SK-N-SH (cell line): ENCODE data around the gene TBC1D9B. TPM values are rescaled to one million over a fixed set of nuclear protein-coding genes. Genes with fewer than 3 reads are reported as not detected.

ENCODE experiments used
- CTCF ChIA-PET: fragments of 300-600, 350-600 bp; formaldehyde crosslinking; extraction: SDS; loops from one replicate; lab custom pipeline; 2021; lab: Yijun Ruan, JAX
- POLR2A ChIA-PET: fragments of 350-600 bp; sonication (Branson Sonifier 250); formaldehyde crosslinking; extraction: SDS; loops from one replicate; lab custom pipeline; 2020; ENCODE audit warnings: antibody characterized with exemption, inconsistent platforms; lab: Yijun Ruan, JAX
- DNase-seq: peaks from one replicate; pipeline ENCODE4 v3.0.0; 2012
- H2AFZ ChIP-seq: fragments of 200-600 bp; sonication (generic); 2 replicates; pipeline ENCODE4 v1.8.1; 2016; ENCODE audit warnings: antibody characterized with exemption, mild to moderate bottlenecking, low read depth
- H3F3A ChIP-seq: fragments of 200-600 bp; sonication (generic); replicated peaks from 2 replicates; pipeline ENCODE3; 2016; ENCODE audit warnings: antibody characterized with exemption, mild to moderate bottlenecking; ENCODE audit not compliant: insufficient read depth
- H3K27ac ChIP-seq, 2 experiments: fragments of 200-500 bp in 1 of 2; fragments of 200-600 bp in 1 of 2; sonication (Bioruptor generic) in 1 of 2; sonication (generic), shearing (Covaris generic) in 1 of 2; 2 replicates each; pipeline versions ENCODE4 v1.5.1 to v1.6.1; 2014 to 2016; ENCODE audit warnings: low read depth in 2 of 2, inconsistent platforms in 1 of 2, low read length in 1 of 2, mild to moderate bottlenecking in 1 of 2, mixed read lengths in 1 of 2
- H3K27me3 ChIP-seq: fragments of 200-600 bp; sonication (generic), shearing (Covaris generic); 2 replicates; pipeline ENCODE4 v1.6.1; 2016; ENCODE audit warnings: mixed run types; ENCODE audit not compliant: insufficient read depth
- H3K36me3 ChIP-seq, 2 experiments: fragments of 200-500 bp in 1 of 2; fragments of 200-600 bp in 1 of 2; sonication (Bioruptor generic) in 1 of 2; sonication (generic) in 1 of 2; replicated peaks in 1 of 2; 2 replicates each; pipeline versions ENCODE3 to v1.5.1; 2014 to 2016; ENCODE audit warnings: low read length in 1 of 2, mild to moderate bottlenecking in 1 of 2; ENCODE audit not compliant: insufficient read depth in 2 of 2, control insufficient read depth in 1 of 2
- H3K4me1 ChIP-seq, 2 experiments: fragments of 200-500 bp in 1 of 2; fragments of 200-600 bp in 1 of 2; sonication (Bioruptor generic) in 1 of 2; sonication (generic), shearing (Covaris generic) in 1 of 2; 2 replicates each; pipeline versions ENCODE4 v1.5.1 to v1.6.1; 2014 to 2016; ENCODE audit warnings: low read depth in 1 of 2, low read length in 1 of 2, mixed run types in 1 of 2; ENCODE audit not compliant: insufficient read depth in 2 of 2, control insufficient read depth in 1 of 2
- H3K4me2 ChIP-seq: fragments of 200-600 bp; sonication (generic), shearing (Covaris generic); 2 replicates; pipeline ENCODE4 v1.6.1; 2017; ENCODE audit warnings: mixed run types
- H3K4me3 ChIP-seq, 2 experiments: fragments of 200-500 bp in 1 of 2; fragments of 200-600 bp in 1 of 2; sonication (Bioruptor generic) in 1 of 2; sonication (generic), shearing (Covaris generic) in 1 of 2; 2 replicates each; pipeline versions ENCODE4 v1.5.1 to v1.8.1; 2014 to 2016; ENCODE audit warnings: low read depth in 2 of 2, inconsistent platforms in 1 of 2, low read length in 1 of 2, mild to moderate bottlenecking in 1 of 2, mixed read lengths in 1 of 2, moderate library complexity in 1 of 2
- H3K79me2 ChIP-seq: fragments of 200-600 bp; sonication (generic); 2 replicates; pipeline ENCODE4 v1.8.1; 2017; ENCODE audit warnings: mild to moderate bottlenecking; ENCODE audit not compliant: insufficient read depth
- H3K9ac ChIP-seq: fragments of 200-600 bp; sonication (generic); 2 replicates; pipeline ENCODE4 v1.6.1; 2017; ENCODE audit warnings: mixed run types
- H3K9me2 ChIP-seq: fragments of 200-600 bp; sonication (generic); 2 replicates; pipeline ENCODE4 v1.6.1; 2017; ENCODE audit warnings: mixed run types
- H3K9me3 ChIP-seq: fragments of 200-600 bp; sonication (generic); 2 replicates; pipeline ENCODE4 v1.6.1; 2017; ENCODE audit warnings: mixed run types, mild to moderate bottlenecking, moderate library complexity
- H4K20me1 ChIP-seq: fragments of 200-600 bp; sonication (generic); 2 replicates; pipeline ENCODE4 v1.6.1; 2017; ENCODE audit warnings: mild to moderate bottlenecking, mixed run types; ENCODE audit not compliant: insufficient read depth
- ELF1 ChIP-seq: IDR thresholded peaks from 2 replicates; pipeline ENCODE4 v1.4.0; 2012
- EZH2phosphoT487 ChIP-seq: fragments of 200-600 bp; sonication (generic); IDR thresholded peaks from 2 replicates; pipeline ENCODE4 v1.6.1; 2017; ENCODE audit warnings: low read depth, mixed run types, mild to moderate bottlenecking, antibody characterized with exemption, moderate library complexity, borderline replicate concordance
- FOSL2 ChIP-seq: IDR thresholded peaks from 2 replicates; pipeline ENCODE4 v1.4.0; 2012; ENCODE audit warnings: low read depth, mild to moderate bottlenecking, moderate library complexity, borderline replicate concordance
- FOXM1 ChIP-seq: IDR thresholded peaks from 2 replicates; pipeline ENCODE4 v1.4.0; 2012; ENCODE audit warnings: low read depth, mild to moderate bottlenecking
- GABPA ChIP-seq: IDR thresholded peaks from 2 replicates; pipeline ENCODE4 v1.4.0; 2012; ENCODE audit warnings: low read depth, mild to moderate bottlenecking
- MAX ChIP-seq: IDR thresholded peaks from 2 replicates; pipeline ENCODE4 v1.4.0; 2012; ENCODE audit warnings: low read depth
- MEF2A ChIP-seq: IDR thresholded peaks from 2 replicates; pipeline ENCODE4 v1.4.0; 2012; ENCODE audit warnings: low read depth, borderline replicate concordance
- MXI1 ChIP-seq: IDR thresholded peaks from 2 replicates; pipeline ENCODE4 v1.6.1; 2012; ENCODE audit warnings: mild to moderate bottlenecking, low read depth, low read length, improper control_type of control experiment
- NFIC ChIP-seq: IDR thresholded peaks from 2 replicates; pipeline ENCODE4 v1.4.0; 2012; ENCODE audit warnings: borderline replicate concordance
- PBX3 ChIP-seq: IDR thresholded peaks from 2 replicates; pipeline ENCODE4; 2012
- POLR2AphosphoS5 ChIP-seq: IDR thresholded peaks from 2 replicates; pipeline ENCODE4 v1.6.1; 2012; ENCODE audit warnings: low read depth, low read length
- RCOR1 ChIP-seq: fragments of 150-350 bp; IDR thresholded peaks from 2 replicates; pipeline ENCODE4 v1.6.1; 2017; ENCODE audit warnings: antibody characterized with exemption, low read length
- RFX5 ChIP-seq: IDR thresholded peaks from 2 replicates; pipeline ENCODE4 v1.6.1; 2012; ENCODE audit warnings: mild to moderate bottlenecking, improper control_type of control experiment, low read length
- TCF12 ChIP-seq: IDR thresholded peaks from 2 replicates; pipeline ENCODE4 v1.4.0; 2012
- TEAD4 ChIP-seq: IDR thresholded peaks from 2 replicates; pipeline ENCODE4 v1.4.0; 2012; ENCODE audit warnings: mild to moderate bottlenecking, borderline replicate concordance; ENCODE audit not compliant: insufficient read depth
- WGBS: methylation state at CpG from one replicate; pipeline ENCODE4 v1.1.6; 2017; ENCODE audit warnings: low lambda C conversion rate; 5-methylcytosine and 5-hydroxymethylcytosine counted together
- polyA plus RNA-seq, 3 experiments: library from polyadenylated mRNA; depleted of rRNA; stranded (reverse); fragments of >200 nt; gene quantifications; 2 replicates each; pipeline ENCODE4 v1.2.3, GENCODE V29; 2012
- TF ChIP-seq, protein P1 (sequence below): fragments of 200-600 bp; sonication (generic); IDR thresholded peaks from 2 replicates; pipeline ENCODE4 v1.6.1; 2017; ENCODE audit warnings: antibody characterized with exemption, mild to moderate bottlenecking, moderate library complexity
- TF ChIP-seq, protein P2 (sequence below): fragments of 150-350 bp; IDR thresholded peaks from 2 replicates; pipeline ENCODE4 v1.6.1; 2017; ENCODE audit warnings: antibody characterized with exemption, low read length, low read depth, borderline replicate concordance
- TF ChIP-seq, protein P3 (sequence below): IDR thresholded peaks from 2 replicates; pipeline ENCODE4 v1.6.1; 2012; ENCODE audit warnings: mild to moderate bottlenecking, low read depth, low read length, moderate library complexity

TBC1D9B gene
- polyA plus RNA-seq, 1 of the 3 experiments (the other 2 are of a cell fraction): 75.6 TPM

DNA sequence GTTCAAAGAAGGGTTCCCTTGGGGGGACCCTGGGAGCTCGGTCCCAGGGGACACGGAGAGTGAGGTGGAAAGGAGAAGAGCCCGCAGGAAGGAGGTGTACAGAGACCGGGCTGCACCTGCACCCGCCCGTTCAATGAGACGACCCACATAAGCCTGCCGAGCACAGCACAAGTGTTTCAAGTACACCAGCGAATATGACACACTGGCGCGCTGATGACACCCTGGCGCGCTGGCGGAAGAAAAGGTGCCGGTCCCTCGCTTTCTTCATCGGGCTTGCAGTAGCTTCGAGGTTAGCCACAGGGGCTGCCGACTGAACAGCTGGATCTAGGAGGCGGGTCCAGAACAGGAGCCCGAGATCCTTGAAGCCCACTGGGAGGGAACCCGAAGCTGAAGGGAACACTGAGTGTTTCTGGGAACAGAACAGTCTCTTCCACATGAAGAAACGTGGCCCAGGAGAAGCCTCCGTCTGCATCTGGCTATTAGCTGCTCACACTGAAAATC, 1.4 kb downstream of the TBC1D9B start (continued):
- TF ChIP-seq PBX3 (no peak), NFIC (no peak), POLR2AphosphoS5 (no peak), MEF2A (no peak), TEAD4 (no peak), ELF1 (no peak)

GRCh38 chr5:179905161-179905560, 2.5 kb downstream of the TBC1D9B start:
- H3K4me1 ChIP-seq: peaks cover 0 to 9% of the 10 kb centered on the region in 2 experiments; a peak in 2 of 4 replicates
- H3K27ac ChIP-seq: no peak overlapping the region
- no peaks in the 10 kb centered on the region for H3K27me3 ChIP-seq
- peaks cover 16% of the 10 kb centered on the region; the same call in 1 of the 2 replicates for H4K20me1 ChIP-seq
- H3K4me3 ChIP-seq: no peak overlapping the region
- H3F3A ChIP-seq: no peaks in the 10 kb centered on the region
- H3K4me2 ChIP-seq: no peak overlapping the region
- no peaks in the 10 kb centered on the region for H3K9me3 ChIP-seq
- no peaks in the 10 kb centered on the region for H3K9me2 ChIP-seq
- 96% methylated on average over 8 of the region's 8 CpGs for WGBS
- TF ChIP-seq RCOR1: no peak
- TF ChIP-seq, protein P1, sequence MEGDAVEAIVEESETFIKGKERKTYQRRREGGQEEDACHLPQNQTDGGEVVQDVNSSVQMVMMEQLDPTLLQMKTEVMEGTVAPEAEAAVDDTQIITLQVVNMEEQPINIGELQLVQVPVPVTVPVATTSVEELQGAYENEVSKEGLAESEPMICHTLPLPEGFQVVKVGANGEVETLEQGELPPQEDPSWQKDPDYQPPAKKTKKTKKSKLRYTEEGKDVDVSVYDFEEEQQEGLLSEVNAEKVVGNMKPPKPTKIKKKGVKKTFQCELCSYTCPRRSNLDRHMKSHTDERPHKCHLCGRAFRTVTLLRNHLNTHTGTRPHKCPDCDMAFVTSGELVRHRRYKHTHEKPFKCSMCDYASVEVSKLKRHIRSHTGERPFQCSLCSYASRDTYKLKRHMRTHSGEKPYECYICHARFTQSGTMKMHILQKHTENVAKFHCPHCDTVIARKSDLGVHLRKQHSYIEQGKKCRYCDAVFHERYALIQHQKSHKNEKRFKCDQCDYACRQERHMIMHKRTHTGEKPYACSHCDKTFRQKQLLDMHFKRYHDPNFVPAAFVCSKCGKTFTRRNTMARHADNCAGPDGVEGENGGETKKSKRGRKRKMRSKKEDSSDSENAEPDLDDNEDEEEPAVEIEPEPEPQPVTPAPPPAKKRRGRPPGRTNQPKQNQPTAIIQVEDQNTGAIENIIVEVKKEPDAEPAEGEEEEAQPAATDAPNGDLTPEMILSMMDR: no peak
- TF ChIP-seq, all 33 proteins: peak for 0
- Histone ChIP-seq H3K36me3 (peaks cover 26 to 30% of the 10 kb centered on the region in 2 experiments), H3K79me2 (peaks cover 53% of the 10 kb centered on the region), H2AFZ (no peak overlapping the region), H3K9ac (no peak overlapping the region)
- DNase-seq: no peak
- POLR2A ChIA-PET: no interaction called here
- CTCF ChIA-PET: interaction anchor here (1.8 kb wide), 1 partner anchor 16 kb away, joined by 4 read pairs; no protein-coding TSS in a partner anchor

DNA sequence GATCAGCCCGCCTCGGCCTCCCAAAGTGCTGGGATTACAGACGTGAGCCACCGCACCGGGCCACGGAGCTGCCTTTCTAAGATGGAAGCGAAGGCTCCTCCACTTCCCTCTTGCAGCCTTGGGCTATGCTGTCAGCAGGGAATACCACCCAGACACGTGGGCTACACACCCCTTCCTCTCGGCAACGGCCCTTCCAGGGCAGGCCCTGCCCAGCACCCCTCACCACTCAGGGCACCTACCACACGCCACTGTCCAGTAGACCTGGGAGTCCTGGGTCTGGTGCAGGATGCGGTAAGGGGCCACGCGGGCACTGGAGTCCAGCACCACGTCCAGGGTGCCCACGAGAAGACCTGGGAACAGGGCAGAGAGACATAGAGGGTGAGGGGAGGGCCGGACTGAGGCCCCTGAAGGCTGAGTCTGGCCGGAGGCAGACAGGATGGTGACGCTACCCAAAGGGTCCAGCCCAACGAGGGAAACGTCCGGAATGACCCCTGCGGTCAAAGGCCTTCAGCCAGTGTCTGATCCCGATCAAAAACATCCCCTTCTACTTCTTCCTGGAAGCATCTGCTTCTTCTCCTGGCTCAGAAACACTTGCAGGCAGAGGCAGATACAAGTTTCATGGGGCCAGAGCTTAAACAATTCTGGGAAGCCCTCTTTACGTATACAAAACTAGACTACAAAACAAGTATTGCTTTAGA, 3.1 kb downstream of the TBC1D9B start:
- no peak overlapping the region for H3K27ac ChIP-seq
- ChIA-PET CTCF (interaction anchor here (1.8 kb wide), 1 partner anchor 17 kb away, joined by 4 read pairs; no protein-coding TSS in a partner anchor), POLR2A (no interaction called here)
- H3K9me2 ChIP-seq: no peaks in the 10 kb centered on the region
- no peak overlapping the region for H3K9ac ChIP-seq
- peaks cover 16% of the 10 kb centered on the region; the same call in 1 of the 2 replicates for H4K20me1 ChIP-seq
- no peak overlapping the region for H3K4me2 ChIP-seq
- H3K9me3 ChIP-seq: no peaks in the 10 kb centered on the region
- H3F3A ChIP-seq: no peaks in the 10 kb centered on the region
- WGBS: 96% methylated on average over 20 of the region's 25 CpGs
- DNase-seq: no peak
- no peak overlapping the region for H2AFZ ChIP-seq
- no peaks in the 10 kb centered on the region for H3K27me3 ChIP-seq
- H3K79me2 ChIP-seq: peaks cover 53% of the 10 kb centered on the region
- no peak overlapping the region for H3K4me3 ChIP-seq
- peaks cover 26 to 31% of the 10 kb centered on the region in 2 experiments for H3K36me3 ChIP-seq
- peaks cover 0 to 9% of the 10 kb centered on the region in 2 experiments; a peak in 2 of 4 replicates for H3K4me1 ChIP-seq
- TF ChIP-seq TCF12: no peak
- no peak for TF ChIP-seq MXI1
- TF ChIP-seq EZH2phosphoT487: no peak
- TF ChIP-seq MAX: no peak
- no peak for TF ChIP-seq GABPA
- no peak for TF ChIP-seq RFX5
- TF ChIP-seq FOXM1: no peak
- TF ChIP-seq, protein P2, sequence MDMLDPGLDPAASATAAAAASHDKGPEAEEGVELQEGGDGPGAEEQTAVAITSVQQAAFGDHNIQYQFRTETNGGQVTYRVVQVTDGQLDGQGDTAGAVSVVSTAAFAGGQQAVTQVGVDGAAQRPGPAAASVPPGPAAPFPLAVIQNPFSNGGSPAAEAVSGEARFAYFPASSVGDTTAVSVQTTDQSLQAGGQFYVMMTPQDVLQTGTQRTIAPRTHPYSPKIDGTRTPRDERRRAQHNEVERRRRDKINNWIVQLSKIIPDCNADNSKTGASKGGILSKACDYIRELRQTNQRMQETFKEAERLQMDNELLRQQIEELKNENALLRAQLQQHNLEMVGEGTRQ: no peak
- TF ChIP-seq, protein P3, sequence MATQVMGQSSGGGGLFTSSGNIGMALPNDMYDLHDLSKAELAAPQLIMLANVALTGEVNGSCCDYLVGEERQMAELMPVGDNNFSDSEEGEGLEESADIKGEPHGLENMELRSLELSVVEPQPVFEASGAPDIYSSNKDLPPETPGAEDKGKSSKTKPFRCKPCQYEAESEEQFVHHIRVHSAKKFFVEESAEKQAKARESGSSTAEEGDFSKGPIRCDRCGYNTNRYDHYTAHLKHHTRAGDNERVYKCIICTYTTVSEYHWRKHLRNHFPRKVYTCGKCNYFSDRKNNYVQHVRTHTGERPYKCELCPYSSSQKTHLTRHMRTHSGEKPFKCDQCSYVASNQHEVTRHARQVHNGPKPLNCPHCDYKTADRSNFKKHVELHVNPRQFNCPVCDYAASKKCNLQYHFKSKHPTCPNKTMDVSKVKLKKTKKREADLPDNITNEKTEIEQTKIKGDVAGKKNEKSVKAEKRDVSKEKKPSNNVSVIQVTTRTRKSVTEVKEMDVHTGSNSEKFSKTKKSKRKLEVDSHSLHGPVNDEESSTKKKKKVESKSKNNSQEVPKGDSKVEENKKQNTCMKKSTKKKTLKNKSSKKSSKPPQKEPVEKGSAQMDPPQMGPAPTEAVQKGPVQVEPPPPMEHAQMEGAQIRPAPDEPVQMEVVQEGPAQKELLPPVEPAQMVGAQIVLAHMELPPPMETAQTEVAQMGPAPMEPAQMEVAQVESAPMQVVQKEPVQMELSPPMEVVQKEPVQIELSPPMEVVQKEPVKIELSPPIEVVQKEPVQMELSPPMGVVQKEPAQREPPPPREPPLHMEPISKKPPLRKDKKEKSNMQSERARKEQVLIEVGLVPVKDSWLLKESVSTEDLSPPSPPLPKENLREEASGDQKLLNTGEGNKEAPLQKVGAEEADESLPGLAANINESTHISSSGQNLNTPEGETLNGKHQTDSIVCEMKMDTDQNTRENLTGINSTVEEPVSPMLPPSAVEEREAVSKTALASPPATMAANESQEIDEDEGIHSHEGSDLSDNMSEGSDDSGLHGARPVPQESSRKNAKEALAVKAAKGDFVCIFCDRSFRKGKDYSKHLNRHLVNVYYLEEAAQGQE: no peak
- no peak for TF ChIP-seq FOSL2
